Activated T-cell treated with anti-CD3 and anti-CD28 coated beads, Interleukin-2, amount 50 U/mL, for 1 hour (primary cell): Measurements from ENCODE around the gene CBR1.
"Not testable (repeated sequence)": the region's sequence is repeated elsewhere in the genome, so short reads cannot be mapped to it uniquely, and the experiment has no call there.

ENCODE experiments used
- DNase-seq: peaks from one replicate; pipeline ENCODE4 v3.0.0-alpha.2; 2020

Gene CBR1

DNA sequence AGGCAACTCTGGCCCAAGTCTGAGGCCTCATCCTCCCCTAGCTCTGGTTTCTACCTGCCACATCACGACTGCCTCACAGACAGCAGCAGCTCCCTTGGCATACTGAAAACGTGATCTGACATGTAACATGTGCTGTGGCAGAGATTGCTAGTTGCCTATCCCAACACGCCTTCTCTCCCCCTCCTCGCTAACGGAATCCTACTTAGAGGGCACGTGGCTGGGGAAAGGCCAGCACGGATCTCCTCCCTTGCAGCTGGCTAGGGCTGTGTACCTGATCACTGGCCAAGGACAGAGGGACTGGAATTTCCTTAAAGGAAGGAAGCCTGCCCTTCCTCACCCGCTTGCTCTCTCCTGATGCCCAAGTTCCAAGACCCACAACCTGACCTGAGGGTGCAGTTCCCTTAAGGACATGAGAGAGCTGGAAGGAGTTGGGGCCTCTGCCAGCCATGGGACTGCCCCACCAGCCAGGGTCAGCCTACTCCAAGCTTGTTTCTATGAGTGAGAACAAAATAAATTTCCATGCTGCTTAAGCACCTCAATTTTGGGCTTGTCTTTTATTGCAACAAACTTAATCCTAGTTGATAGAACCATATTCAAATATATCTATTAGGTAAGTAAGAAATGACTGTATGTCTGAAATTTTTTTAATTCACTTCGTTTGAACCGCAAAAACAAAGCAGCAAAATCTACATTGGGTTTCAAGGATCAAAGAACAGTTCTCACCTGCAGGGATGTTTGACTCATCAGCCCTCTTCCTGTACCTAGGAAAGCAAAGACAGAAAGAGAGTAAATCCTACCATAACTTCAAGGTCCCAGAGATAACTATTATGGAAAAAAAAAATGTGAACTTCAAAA, 16.7 kb upstream of the CBR1 start:
- DNase-seq: no peak

- no peak for DNase-seq
Observed at GRCh38 chr21:36053715-36054062, 16.1 kb upstream of the CBR1 start.

DNA sequence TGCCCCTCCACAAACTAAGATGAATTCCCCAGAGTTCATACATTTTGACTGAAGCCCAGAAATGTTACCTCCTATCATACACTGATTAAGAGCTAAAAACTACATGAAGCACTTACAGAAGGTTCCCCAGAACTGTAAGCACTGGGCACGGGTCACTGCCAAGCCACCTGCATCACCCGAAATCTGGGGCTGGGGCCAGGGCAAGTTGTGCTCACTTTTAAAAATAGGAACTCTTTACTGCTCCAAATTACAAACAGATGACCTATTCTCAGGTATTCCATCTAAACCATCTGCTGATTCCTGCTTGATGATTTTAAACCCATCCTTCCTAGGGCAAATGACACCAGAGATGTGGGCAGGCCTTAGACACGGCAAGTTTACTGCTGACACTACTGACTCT, 14.3 kb upstream of the CBR1 start:
- no peak for DNase-seq

- no peak for DNase-seq
Observed at GRCh38 chr21:36059823-36060158, 10.0 kb upstream of the CBR1 start.

DNA sequence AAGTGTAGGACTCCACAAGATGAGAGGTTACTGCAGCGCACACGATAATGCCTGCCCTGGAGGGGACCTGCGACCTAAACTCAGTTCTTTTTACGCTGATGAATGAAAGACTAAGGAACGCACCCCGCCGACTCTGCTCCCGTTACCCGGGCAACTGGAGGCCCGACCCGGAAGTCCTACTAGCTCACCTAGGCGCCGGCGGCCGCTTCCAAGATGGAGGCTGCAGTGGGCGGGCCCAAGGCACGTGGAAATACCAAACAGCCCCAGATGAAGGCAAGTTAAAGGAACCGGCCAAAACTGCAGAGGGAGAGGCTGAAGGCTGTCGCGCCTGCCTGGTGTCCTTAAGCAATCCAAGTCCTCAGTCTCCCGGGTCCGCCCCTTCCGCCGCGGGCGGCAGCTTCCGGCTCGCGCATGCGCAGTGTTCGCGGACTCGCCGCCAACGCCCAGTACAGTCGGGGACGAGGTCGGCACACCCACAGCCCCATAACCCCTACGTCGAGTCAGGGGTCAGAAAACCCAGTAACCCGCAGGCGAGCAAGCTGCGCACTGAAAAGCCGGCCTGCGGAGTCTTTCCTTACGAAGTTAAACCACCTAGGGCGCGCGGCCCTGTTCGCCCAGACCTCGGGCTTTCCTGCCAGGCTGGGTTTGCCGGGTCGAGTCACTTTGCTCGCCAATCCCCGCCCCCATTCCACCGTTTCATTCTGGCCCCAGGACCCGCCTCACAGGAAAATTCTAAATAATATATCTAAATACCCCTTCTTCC, 9.5 kb upstream of the CBR1 start, which contains the start of gene SETD4:
Gene SETD4, minus strand, starts transcription at position 368 of the 763 bp plus-strand sequence. CDS start 1,638 bp downstream, outside the sequence.
- DNase-seq: peak; percentile 96

GRCh38 chr21:36061445-36061844, 8.4 kb upstream of the CBR1 start:
- no peak for DNase-seq

GRCh38 chr21:36063375-36064084, 6.3 kb upstream of the CBR1 start:
- no peak for DNase-seq

DNA sequence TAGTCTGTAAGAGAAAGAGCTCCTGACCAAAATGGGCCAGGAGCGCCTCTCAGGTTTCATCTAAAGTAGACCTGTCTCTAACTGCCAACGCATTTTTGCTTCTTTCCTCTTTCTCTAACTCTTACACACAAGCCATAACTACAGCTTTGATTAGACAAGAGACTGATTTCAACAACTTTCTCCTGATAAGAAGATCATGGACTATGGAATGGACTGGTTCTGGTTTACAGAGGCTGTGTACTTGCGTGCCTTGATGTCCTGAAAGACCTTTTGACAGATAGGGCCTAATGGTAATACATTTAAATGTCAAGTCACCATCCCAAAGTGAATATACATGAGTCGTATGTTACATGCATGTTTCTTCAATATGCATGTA, 5.8 kb upstream of the CBR1 start:
- no peak for DNase-seq

DNA sequence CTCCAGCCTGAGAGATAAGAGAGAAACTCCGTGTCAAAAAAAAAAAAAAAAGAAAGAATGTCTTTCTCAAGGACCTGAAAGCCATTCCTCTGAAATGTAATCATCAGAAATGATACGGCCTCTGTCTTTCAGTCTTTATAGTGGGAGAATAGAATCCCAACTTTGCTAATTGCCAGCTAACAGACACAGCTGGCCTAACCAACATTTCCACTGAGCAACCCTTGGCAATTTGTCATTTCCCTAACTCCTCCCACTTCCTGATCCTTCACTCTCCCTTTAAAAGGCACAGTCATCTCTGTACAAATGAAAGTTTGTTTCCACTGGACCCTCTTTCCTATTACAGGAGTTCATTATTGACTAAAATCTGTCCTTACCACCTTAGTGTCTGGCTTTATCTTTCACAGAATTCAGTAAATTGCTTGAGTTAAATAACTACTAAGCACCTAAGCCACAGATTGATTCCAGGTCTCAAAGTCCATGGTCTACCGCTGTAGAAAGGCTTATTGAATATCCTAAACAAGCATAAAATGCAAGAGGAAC, 4.3 kb upstream of the CBR1 start:
- DNase-seq: no peak

DNA sequence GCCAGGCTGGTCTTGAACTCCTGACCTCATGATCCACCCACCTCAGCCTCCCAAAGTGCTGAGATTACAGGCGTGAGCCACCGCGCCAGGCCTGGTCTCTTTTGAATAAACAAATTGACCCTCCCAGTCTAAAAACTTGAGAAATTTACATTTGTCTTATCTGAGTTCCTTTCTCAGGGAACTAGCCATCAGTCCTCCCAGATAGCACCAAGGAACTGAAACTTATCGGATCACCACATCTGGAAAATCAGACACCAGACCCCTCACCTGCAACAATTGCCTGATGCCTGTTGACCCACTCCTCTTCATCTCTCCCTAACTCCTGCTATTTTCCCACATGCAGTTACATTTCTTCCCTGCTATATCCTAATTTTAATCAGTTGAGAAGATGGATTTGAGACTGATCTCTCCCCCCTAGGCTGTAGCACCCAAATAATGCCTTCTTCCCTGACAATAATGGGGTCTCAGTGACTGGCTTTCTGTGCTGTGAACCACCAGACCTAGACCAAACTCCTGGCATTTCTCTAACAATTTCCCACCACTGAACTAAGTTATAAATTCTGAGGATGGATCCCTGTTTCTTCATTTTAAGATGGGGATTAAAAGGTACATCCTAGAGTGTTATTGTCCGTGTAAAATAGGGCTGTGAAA, 951 bp upstream of the CBR1 start:
- DNase-seq: no peak

- no peak for DNase-seq
Observed at GRCh38 chr21:36070999-36071398, 1.2 kb downstream of the CBR1 start.

DNA sequence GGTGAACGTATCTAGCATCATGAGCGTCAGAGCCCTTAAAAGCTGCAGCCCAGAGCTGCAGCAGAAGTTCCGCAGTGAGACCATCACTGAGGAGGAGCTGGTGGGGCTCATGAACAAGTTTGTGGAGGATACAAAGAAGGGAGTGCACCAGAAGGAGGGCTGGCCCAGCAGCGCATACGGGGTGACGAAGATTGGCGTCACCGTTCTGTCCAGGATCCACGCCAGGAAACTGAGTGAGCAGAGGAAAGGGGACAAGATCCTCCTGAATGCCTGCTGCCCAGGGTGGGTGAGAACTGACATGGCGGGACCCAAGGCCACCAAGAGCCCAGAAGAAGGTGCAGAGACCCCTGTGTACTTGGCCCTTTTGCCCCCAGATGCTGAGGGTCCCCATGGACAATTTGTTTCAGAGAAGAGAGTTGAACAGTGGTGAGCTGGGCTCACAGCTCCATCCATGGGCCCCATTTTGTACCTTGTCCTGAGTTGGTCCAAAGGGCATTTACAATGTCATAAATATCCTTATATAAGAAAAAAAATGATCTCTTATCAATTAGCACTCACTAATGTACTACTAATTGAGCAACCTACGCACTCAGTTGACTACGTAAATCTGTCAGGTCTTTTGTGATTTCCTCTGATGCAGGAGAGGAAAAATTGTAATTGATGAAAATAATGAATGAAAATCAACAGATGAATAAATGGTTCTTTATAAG, 2.8 kb downstream of the CBR1 start:
- DNase-seq: no peak

DNA sequence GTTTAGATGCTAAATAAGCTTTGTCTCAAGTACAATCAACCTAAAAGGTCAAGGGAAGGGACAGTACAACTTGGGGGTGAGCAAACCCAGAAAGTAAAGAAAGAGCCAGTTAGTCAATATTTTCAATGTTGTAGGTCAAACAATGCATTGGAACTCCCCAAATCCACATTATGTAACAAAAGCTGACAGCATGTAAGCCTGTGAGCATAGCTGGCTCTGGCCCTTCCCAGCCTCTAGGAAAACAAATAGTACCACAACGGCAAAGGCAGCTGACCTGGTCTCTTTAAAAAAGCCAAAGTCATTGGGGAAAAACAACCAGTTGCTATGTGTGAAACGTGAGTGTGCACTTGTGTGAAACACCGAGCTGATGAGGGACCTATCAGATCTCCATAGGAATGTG, 3.4 kb downstream of the CBR1 start:
- DNase-seq: no peak

DNA sequence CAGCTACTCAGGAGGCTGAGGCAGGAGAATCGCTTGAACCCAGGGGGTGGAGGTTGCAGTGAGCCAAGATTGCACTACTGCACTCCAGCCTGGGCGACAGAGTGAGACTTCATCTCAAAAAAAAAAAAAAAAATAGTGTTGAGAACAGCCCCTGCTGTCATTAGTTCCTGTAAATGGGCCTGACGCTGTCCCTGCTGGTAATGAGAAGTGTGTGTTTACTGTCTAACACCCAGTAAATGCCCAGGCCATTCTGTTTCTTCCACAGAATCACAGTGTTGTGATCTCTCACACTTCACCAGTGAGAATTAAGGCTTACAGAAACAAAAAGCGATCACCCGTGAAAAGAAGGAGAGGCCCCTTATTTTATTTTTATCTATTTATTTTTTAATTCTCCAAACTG, 4.1 kb downstream of the CBR1 start:
- DNase-seq: not testable (repeated sequence)

DNA sequence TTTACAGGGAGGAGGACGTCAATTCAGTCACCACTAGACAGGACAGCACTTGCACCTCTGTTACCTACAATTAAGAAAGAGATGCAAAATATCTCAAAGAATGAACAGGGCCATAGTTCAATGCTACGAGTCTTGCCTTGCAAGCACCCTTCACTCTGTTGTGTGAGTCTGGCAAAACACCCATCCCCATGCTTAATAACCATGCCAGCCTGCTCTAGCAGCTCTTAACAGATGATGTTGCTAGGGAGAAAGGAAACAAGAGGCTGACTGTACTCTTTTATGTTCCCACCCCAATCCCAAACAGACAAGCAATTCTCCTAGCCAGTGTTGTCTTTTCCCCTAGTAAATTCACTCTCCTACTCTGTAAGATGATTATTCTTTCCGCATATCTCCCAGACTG, 5.3 kb downstream of the CBR1 start:
- no peak for DNase-seq

GRCh38 chr21:36075953-36076352, 6.1 kb downstream of the CBR1 start:
- no peak for DNase-seq

GRCh38 chr21:36076878-36077655, 7.2 kb downstream of the CBR1 start:
- no peak for DNase-seq

DNA sequence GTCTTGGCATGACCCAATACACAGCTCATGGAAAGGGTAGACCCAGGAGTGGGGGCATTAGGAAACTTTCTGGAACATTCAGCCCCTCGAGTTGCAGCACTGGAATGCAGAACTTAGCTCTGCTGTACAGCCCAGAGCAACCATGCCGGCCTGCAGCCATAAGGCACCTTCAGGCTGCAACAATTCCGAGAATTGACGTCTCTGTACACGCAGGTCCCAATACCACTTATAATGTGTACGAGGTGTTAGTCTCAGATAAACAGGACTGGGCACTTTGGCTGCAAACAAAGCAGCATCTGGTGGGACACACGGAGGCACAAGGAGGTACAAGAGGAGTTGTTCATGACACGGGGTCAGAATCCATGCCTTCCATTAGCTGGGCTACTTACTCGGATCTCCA, 7.9 kb downstream of the CBR1 start:
- no peak for DNase-seq

- no peak for DNase-seq
Observed at GRCh38 chr21:36079010-36079649, 9.3 kb downstream of the CBR1 start.

DNA sequence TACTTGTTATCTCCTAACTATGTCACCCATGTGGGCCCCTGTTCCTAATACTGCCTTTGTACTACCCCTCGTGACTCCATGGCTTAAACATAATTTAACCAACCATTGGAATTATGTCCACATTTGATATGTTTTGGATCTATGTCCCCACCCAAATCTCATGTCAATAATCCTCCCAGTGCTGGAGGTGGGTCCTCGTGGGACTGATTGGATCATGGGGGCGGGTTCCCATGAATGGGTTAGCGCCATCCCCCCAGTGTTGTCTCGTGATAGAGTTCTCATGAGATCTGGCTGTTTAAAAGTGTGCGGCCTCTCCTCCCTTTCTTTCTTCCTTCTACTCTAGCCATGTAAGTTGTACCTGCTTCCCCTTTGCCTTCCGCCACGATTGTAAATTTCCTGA, 9.8 kb downstream of the CBR1 start:
- no peak for DNase-seq

- no peak for DNase-seq
Observed at GRCh38 chr21:36080386-36080785, 10.6 kb downstream of the CBR1 start.
